Cardiac muscle cell (in vitro differentiated cells and primary cell): ENCODE data around the gene MAN1A1. TPM values are rescaled to one million over a fixed set of nuclear protein-coding genes. Genes with fewer than 3 reads are reported as not detected.

ENCODE experiments used
- DNase-seq, 2 donors: peaks; one replicate each; pipeline versions ENCODE4 v3.0.0 to v3.0.0-alpha.2; 2010 to 2017; ENCODE audit warnings: low read depth in 1 of 2, low spot score in 1 of 2
- H3K27ac ChIP-seq: fragments of 200-600 bp; sonication (generic); 2 replicates; pipeline ENCODE4 v1.5.1; 2016
- H3K27me3 ChIP-seq: fragments of 200-600 bp; sonication (generic); 2 replicates; pipeline ENCODE4 v1.6.0; 2016; ENCODE audit warnings: control low read depth
- H3K36me3 ChIP-seq: fragments of 200-600 bp; sonication (generic); 2 replicates; pipeline ENCODE4 v1.5.1; 2016; ENCODE audit warnings: control low read depth
- H3K4me1 ChIP-seq: fragments of 200-600 bp; sonication (generic); 2 replicates; pipeline ENCODE4 v1.8.1; 2017; ENCODE audit warnings: low read depth, mild to moderate bottlenecking, mixed run types
- H3K4me3 ChIP-seq: fragments of 200-600 bp; sonication (generic); 2 replicates; pipeline ENCODE4 v1.5.1; 2016; ENCODE audit warnings: mild to moderate bottlenecking
- H3K9me3 ChIP-seq: fragments of 200-600 bp; sonication (generic); 2 replicates; pipeline ENCODE4 v1.5.1; 2017; ENCODE audit warnings: low read depth, mild to moderate bottlenecking, control low read depth
- polyA plus RNA-seq: library from polyadenylated mRNA; unstranded; fragments of >200 nt; fragmentation: Nextera tagmentation; extraction: Ambion mirVana; gene quantifications from 2 replicates; pipeline ENCODE4 v1.2.1, GENCODE V29; 2016
- total RNA-seq: library from RNA; depleted of rRNA; stranded (reverse); fragments of >200 nt; gene quantifications from 2 replicates; pipeline ENCODE4 v1.2.3, GENCODE V29; 2016
- TF ChIP-seq, protein P1 (sequence below): IDR thresholded peaks from 2 replicates; pipeline ENCODE4 v1.5.1; 2012; ENCODE audit warnings: low read depth, mild to moderate bottlenecking, low read length

The MAN1A1 gene
- total and polyA plus RNA-seq, 2 experiments from 2014 or later = 19.2 to 34.8 TPM

DNA sequence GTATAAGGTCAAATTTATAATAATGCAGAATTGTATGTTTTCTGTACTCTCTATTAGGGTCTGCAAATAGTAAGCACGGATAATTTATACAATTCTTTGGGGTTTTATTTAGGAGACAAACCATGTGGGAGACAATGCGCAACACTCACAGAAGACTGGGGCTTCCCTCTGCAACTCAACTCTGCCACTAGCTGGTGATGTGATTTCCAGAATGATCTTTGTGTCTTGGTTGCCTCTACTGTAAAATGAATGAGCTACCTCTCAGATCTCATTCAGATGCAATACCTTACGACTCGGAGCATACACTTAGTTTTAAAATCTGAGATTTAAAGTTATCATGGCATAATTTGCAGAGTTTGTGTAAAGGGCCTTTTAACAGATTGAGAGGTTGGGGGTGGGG is 6.4 kb downstream of the MAN1A1 start:
- Histone ChIP-seq H3K27me3 (no peaks in the 10 kb centered on the region), H3K4me3 (no peak overlapping the region), H3K9me3 (no peaks in the 10 kb centered on the region), H3K27ac (no peak overlapping the region), H3K4me1 (peaks cover 40% of the 10 kb centered on the region), H3K36me3 (no peaks in the 10 kb centered on the region)
- DNase-seq = no peak
- TF ChIP-seq, protein P1, sequence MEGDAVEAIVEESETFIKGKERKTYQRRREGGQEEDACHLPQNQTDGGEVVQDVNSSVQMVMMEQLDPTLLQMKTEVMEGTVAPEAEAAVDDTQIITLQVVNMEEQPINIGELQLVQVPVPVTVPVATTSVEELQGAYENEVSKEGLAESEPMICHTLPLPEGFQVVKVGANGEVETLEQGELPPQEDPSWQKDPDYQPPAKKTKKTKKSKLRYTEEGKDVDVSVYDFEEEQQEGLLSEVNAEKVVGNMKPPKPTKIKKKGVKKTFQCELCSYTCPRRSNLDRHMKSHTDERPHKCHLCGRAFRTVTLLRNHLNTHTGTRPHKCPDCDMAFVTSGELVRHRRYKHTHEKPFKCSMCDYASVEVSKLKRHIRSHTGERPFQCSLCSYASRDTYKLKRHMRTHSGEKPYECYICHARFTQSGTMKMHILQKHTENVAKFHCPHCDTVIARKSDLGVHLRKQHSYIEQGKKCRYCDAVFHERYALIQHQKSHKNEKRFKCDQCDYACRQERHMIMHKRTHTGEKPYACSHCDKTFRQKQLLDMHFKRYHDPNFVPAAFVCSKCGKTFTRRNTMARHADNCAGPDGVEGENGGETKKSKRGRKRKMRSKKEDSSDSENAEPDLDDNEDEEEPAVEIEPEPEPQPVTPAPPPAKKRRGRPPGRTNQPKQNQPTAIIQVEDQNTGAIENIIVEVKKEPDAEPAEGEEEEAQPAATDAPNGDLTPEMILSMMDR = no peak

DNA sequence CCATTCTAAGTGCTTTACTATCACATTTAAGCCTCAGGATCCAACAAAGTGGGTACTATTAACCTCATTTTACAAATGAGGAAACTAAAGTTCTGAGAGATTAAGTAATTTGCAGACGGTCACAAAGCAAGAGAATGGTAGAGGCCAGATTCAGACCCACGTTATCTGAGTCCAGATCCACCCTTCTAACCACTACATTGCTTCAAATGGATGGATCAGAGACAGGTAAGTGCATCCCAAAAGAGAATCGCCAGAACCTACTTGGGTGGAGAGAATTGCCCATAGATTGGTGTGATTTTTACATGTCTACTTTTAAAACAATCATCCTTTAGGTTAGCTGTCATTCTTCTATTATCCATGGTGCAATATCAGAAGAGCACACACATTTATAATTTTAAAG is 7.1 kb downstream of the MAN1A1 start:
- Histone ChIP-seq H3K27ac (no peak overlapping the region), H3K27me3 (no peaks in the 10 kb centered on the region), H3K36me3 (no peaks in the 10 kb centered on the region), H3K4me1 (peaks cover 43% of the 10 kb centered on the region), H3K4me3 (no peak overlapping the region), H3K9me3 (no peaks in the 10 kb centered on the region)
- DNase-seq = no peak
- TF ChIP-seq, protein P1 = no peak

DNA sequence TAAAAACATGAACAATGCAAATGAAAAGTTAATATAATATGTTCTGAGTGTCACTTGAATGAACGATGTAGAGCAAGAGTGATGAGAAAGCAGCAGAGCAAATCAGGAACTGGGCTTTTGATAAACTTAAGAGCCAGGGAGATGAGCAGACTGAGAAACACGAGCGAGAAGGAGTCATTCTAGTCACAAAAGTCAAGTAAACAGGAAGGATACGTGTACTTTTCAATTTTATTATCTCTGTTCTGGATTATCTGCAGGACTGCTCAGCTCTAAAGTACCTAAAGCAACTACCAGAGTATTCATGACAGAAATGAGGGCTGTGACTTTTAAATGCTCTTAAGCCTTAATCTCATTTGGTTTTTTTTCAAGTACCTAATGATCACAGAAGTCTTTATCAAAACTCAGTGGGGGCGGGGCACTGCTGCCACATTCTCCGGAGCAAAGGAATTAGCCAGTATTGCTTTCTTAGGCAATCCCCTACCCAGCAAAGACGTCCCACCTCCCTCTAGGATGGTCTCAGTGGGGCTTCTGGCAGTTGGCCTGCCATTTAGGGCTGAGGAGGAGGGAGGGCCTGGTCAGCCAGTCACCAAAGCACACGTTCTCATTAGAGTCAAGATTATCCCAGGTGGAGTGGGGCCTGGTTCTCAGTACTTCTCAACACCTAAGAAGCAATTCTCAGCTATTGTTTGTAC is 8.6 kb downstream of the MAN1A1 start:
- Histone ChIP-seq H3K27ac (peak overlapping the region; percentile 46), H3K4me1 (peaks cover 43% of the 10 kb centered on the region), H3K36me3 (no peaks in the 10 kb centered on the region), H3K9me3 (no peaks in the 10 kb centered on the region), H3K27me3 (no peaks in the 10 kb centered on the region), H3K4me3 (no peak overlapping the region)
- DNase-seq = peak in 1 of 2 donors; percentile 47
- TF ChIP-seq, protein P1 = no peak

DNA sequence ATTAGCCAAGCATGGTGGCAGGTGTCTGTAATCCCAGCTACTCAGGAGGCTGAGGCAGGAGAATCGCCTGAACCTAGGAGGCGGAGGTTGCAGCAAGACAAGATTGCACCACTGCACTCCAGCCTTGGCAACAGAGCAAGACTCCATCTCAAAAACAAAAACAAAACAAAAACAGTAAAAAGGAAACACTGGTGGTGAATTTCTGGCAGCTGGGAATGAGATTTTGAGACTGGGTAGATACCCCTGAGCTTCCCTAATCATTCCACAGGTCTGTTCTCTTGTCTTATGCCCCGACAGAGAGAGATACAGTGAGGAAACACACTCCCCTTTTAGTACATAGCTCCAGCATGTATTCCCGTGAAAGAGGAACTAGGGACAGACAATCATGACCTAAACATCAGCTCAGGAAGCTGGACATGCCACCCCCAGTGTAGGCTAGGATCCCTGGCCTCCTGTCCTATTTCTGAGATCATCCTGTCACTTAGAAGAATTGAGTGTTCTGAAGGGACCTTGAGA is 9.6 kb downstream of the MAN1A1 start:
- H3K4me3 ChIP-seq = no peak overlapping the region
- DNase-seq = no peak
- H3K9me3 ChIP-seq = no peaks in the 10 kb centered on the region
- H3K27ac ChIP-seq = no peak overlapping the region
- H3K27me3 ChIP-seq = no peaks in the 10 kb centered on the region
- no peaks in the 10 kb centered on the region for H3K36me3 ChIP-seq
- peaks cover 45% of the 10 kb centered on the region for H3K4me1 ChIP-seq
- TF ChIP-seq, protein P1 = no peak

DNA sequence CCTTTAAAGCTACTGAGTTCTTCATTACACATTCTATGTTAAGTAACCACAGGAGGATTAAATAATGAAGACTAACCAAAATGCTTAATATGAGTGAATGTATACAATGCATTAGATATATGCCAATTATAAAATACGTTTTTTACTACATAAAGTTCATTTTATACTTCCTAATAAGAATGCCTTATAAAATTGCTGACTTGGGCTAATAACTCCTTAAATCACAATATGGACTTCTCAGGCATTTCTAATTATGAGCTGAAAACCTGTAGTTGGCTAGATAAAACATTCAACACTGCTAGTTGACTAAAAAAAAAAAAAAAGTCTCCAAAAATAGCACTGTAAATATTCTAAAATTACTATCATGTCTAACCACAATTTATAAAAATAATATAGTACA is 11.8 kb downstream of the MAN1A1 start:
- H3K4me1 ChIP-seq = peaks cover 33% of the 10 kb centered on the region
- H3K36me3 ChIP-seq = no peaks in the 10 kb centered on the region
- H3K4me3 ChIP-seq = no peak overlapping the region
- DNase-seq = no peak
- H3K27me3 ChIP-seq = no peaks in the 10 kb centered on the region
- no peak overlapping the region for H3K27ac ChIP-seq
- no peaks in the 10 kb centered on the region for H3K9me3 ChIP-seq
- TF ChIP-seq, protein P1 = no peak
